ENCODE measurements around the gene MORF4L2.

Gene MORF4L2

GRCh38 chrX:103637604-103638338 is 48.7 kb downstream of the MORF4L2 start:
- no peak for DNase-seq (ENCODE audit: low spot score)

GRCh38 chrX:103635436-103635835 is 51.1 kb downstream of the MORF4L2 start:
- DNase-seq (ENCODE audit: low spot score): no peak

- DNase-seq (ENCODE audit: low spot score): no peak
These were observed 55.4 kb downstream of the MORF4L2 start for GRCh38 chrX:103631145-103631544.

GRCh38 chrX:103630171-103630511 is 56.4 kb downstream of the MORF4L2 start:
- DNase-seq (ENCODE audit: low spot score): no peak

GRCh38 chrX:103629318-103630170 is 57.0 kb downstream of the MORF4L2 start:
- peak; percentile 76 for DNase-seq (ENCODE audit: low spot score)

GRCh38 chrX:103628386-103629317 is 57.8 kb downstream of the MORF4L2 start, which contains the start of gene TCEAL1:
Gene TCEAL1, plus strand, starts transcription at chrX:103628975. Its CDS starts 942 bp downstream, at chrX:103629917.
- DNase-seq (ENCODE audit: low spot score): peak; percentile 55

- DNase-seq (ENCODE audit: low spot score): no peak
These were observed 59.6 kb downstream of the MORF4L2 start for GRCh38 chrX:103626855-103627254.
